NCI-H82 treated with DMSO at 0.1 percent for 48 hours (cell line): ENCODE measurements around the gene KLHL21.
"Not testable (repeated sequence)": the region's sequence is repeated elsewhere in the genome, so short reads cannot be mapped to it uniquely, and the experiment has no call there.

Experiments
- DNase-seq: peaks from one replicate; lab custom pipeline; 2025; ENCODE audit not compliant: unreplicated experiment; lab: John Stamatoyannopoulos, UW

KLHL21 gene

GRCh38 chr1:6600410-6601048 lies 2.1 kb downstream of the KLHL21 start:
- DNase-seq = no peak

DNA sequence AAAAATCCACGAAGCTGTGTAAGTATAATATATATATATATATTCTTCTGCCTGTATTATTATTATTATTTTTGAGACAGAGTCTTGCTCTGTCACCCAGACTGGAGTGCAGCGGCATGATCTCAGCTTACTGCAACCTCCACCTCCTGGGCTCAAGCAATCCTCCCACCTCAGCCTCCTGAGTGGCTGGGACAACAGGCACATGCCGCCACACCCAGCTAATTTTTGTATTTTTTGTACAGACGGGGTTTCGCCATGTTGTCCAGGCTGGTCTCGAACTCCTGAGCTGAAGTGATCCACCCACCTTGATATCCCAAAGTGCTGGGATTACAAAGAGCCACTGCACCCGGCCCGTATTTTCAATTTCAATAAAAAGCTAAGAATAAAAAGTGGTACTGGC lies 2.7 kb downstream of the KLHL21 start:
- not testable (repeated sequence) for DNase-seq

DNA sequence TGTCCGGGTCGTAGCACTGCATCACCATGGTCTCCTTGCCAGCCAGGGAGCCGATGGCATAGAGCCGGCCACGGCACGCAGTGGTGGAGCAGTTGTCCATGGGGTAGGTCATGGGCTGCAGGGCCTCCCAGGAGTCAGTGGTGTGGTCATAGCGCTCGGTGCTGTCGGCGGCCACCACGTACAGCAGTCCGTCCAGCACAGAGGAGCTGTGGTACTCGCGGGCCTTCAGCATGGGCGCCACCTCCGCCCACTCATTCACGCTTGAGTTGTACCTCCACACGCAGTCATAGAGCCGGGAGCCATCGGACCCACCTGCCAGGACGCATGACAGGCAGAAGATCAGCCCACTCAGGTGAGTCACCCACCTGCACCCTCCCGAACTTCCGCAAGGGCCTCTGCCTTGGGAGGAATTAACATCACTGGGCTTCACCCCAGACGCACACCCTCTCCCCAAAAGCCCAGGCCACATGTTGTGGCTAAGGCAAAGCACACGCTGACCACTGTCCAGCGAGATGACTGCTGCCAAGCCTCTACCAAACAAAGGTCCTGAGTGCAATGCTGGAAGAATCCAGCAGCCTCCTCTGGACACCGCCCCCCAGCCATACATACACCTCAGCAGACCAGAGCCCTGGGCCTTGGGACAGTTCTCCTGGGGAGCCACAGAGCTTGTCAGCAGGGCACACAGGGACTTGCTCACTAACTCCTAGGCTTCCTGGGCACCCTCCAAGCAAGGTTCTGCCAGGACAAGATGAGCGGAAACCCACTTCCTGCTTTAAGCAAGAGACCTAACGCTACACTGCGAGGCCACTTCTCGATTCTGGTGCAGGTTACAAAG lies 3.3 kb downstream of the KLHL21 start:
- DNase-seq = no peak

DNA sequence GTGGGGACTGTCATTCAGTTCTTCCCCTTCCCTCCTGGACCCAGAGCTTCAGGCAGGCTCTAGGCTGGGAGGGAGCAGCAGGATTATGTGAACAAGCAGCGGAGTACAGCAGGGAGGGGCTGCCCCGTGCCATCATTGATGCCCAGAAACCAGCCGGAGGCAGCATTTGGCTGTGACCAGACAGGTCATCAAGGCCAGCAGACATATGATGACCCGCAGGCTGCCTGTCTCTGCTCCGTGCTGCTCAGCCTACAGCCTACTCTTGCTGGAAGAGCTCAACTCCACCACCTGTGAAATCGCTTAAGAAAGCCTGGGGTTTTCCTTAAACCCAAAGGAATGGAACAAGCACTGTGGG lies 4.9 kb downstream of the KLHL21 start:
- DNase-seq = no peak

DNA sequence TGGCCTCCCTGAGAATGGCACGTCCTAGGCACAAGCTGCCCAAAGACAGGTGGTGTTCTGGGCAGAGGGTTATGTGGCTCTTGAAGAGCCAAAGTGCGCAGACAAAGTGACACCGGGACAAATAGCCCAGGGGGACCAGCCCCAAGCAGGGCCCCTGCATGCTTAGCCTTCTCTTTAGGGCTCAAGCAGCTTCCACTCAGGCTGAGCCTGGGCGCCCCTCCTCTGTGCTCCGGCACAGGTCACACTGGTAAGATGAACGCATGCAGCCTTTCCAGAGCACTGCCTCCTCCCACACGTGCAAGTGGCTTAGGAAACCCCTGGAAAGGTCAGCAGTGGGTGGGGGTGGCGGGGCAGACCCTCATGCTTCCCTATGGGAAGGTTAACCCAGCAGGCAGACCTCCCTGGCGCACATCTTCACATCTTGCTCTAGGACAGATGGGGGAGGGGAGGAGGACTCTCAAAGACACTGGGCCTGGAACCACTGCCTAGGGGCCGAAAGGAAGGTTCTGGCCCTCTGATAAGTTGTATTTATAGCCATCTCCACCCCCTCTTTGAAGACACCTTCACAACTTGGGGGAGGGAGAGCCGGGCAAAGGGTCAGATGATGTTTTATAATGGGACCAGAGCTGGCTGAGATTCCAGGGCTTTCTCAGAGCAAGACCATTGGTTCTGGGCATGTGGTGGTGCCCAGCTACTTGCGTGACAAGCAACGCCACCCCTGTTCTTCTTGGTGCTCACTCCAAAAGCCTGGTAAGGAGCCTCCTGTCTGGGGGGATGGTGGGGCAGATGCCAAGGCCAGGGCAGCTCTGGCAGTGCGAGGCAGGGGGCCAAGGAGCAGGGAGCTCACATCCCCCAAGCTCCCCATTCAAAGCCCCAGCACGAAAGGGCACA lies 5.5 kb downstream of the KLHL21 start:
- no peak for DNase-seq

- DNase-seq = no peak
Measured at GRCh38 chr1:6596351-6596750, 6.3 kb downstream of the KLHL21 start.

DNA sequence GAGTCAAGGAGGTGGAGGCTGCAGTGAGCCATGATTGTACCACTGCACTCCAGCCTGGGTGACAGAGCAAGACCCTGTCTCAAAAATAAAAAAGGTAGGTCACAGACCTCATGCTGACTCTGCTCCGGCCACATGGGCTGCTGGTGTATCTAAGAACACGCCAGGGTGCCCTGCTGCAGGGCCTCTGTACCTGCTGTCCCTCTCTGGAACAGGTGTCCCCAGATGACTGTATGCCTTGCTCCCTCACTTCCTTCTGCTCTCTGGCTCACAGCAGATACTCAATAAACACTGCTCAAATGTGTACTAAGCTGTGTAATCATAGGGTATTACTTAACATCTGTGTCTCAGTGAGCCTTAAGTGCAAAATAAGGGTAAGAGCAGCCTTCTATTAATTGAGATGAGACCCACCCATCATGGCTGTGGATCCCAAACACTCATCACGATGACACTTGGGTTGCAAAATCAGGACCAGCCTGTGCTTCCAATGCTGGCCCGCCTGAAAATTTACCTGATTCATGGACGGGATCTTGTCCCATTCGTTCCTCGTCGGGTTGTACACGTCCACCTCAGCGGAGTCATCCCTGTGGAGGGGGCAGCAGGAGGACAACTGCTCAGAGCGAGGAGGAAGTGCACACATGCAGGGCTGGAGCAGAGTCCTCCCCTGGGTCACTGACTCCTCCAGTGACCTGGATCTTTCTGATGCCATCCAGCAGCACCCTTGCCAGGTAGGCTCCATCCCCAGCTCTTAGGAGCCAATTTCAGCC lies 7.5 kb downstream of the KLHL21 start:
- DNase-seq = no peak

DNA sequence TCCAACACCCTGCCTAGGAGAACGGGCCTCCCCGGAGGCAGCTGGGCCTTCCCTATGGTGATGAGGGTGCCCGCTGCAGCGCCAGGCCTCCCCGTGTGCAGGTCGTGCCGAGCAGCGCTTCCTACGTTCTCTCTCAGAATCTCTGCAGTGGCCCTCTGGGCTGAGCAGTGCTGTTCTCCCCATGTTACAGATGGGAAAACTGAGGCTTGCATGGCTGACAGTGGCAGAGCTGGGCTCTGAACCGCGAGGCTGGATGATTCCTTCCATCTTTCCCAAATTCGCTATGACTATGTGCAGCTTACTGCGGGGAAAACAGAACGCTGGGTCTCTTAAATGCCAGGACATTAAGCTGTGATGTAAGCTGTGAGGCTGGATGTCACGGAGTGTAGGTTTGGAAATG lies 8.9 kb downstream of the KLHL21 start:
- DNase-seq = no peak

DNA sequence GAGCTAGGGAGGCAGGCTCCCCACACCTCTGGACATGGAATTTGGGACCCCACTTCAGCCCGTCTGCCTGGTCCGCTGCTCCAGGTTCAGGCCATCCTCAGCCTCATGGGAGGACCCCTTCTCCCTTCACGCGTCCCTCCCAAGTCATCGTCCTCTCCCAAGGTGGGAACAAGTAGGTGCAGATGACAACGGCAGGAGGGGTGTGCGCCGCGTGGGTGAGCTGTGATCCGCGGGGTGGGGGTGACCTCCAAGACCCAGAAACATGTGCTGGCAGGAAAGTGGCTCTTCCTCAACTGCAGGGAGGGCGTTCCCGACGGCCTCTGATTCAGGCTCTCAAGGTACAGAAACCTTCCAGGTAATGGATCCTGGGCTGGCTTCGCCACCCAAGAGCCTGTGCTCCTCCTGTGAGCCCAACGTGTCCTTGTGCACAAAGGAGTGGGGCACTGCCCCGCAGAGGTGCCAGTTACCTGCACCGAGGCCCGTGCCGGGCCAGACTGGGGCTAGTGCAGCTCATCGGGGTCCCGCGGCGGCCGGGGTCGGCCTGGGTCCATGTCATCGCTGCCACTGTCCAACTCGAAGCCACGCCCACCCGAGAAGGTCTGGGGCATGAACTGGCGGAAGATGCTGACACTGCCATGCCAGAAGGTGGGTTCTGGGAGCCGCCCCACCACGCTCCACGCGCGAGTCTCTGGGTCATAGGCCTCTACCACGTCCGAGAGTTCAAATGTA lies 9.6 kb downstream of the KLHL21 start:
- DNase-seq = no peak

DNA sequence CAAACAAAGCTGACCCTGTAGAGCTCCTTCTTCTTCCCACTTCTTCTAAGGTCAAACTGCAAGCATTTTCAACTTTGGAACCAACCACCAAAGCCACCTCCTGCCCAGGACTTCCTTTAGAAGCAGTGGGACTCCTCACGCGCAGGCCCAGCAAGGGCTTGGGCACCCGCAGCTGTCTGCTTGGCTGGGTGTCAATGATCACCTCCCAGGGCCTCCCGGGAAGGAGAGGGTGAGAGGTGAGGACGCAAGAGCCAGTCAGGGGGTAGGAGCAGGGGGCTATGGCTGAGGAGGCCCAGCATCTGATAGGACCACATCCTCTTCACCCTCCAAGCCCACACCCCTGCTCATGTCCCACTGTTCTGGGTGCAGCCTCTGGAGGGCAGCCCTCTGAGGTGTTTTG lies 10.2 kb downstream of the KLHL21 start:
- DNase-seq = no peak

DNA sequence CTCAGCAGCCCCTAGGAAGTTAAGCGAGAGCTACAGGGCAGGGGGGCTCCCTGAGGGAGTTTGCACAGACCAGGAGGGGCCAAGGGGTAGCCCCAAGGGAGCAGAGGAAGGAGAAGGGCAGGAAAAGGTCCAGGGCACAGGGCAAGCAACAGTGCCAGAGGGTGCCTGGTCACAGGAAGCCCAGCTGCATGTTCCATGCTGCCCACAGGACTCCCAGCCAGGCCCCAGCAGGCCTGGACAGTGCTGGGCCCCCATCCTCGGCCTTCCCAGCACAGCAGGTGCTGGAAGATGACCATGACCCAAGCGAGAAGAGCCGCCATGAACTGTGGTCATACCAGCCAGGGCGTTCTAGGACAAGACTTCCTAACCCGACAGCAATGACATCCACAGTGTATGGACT lies 11.0 kb downstream of the KLHL21 start:
- no peak for DNase-seq

DNA sequence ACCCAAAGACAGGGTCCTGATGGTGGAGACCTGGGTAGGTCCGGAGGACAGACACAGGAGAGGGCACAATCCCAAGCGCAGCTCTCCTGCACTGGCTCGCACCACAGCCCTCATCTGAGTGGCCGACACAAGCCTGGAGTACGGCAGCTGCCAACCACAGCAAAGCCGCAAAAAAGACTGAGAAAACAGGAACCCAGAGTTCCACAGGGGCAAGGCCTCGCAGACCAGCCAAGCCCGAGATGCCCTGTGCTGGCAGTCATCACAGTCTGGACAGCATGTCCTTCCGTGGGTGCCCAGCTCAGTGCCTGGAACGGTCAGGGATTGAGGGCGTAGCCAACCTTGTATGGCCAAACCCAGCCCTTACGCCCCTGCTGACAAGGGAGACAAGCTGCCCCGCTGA lies 11.4 kb downstream of the KLHL21 start:
- DNase-seq = no peak

DNA sequence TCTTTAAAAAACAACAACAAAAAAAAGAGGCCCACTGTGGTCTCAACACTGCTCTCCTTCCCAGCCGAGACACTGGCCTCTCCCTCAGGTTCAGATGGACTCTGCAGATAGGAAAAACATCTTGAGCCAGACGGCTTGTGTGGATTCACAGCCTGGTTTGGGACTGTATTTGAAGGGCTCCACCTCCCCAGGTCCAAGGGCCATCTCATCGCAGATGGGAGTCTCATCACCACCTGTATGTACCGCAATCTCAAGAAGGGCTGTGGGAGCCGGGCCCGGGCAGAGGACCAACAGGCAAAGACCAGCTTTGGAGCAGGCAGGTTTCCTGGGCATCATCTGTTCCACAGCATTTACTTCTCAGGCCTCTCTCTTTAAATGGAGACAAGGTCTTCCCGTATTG lies 12.6 kb downstream of the KLHL21 start:
- no peak for DNase-seq

DNA sequence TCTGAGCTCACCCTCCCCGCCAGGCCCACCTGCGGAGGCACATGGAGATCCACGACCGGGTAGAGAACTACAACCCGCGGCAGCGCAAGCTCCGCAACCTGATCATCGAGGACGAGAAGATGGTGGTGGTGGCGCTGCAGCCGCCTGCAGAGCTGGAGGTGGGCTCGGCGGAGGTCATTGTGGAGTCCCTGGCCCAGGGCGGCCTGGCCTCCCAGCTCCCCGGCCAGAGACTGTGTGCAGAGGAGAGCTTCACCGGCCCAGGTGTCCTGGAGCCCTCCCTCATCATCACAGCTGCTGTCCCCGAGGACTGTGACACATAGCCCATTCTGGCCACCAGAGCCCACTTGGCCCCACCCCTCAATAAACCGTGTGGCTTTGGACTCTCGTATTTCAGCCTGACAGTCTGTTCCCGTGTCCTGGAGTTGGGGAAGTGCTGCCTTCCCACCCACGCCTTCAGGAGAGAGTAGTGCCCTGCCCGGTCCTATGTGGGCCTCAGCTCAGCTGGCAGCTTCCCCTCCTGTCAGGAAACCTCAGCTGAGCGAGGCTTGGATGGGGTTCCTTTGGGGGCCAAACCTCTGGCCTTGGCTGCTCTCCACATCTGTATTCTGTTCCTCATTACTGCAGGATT lies 13.7 kb downstream of the KLHL21 start:
- no peak for DNase-seq

DNA sequence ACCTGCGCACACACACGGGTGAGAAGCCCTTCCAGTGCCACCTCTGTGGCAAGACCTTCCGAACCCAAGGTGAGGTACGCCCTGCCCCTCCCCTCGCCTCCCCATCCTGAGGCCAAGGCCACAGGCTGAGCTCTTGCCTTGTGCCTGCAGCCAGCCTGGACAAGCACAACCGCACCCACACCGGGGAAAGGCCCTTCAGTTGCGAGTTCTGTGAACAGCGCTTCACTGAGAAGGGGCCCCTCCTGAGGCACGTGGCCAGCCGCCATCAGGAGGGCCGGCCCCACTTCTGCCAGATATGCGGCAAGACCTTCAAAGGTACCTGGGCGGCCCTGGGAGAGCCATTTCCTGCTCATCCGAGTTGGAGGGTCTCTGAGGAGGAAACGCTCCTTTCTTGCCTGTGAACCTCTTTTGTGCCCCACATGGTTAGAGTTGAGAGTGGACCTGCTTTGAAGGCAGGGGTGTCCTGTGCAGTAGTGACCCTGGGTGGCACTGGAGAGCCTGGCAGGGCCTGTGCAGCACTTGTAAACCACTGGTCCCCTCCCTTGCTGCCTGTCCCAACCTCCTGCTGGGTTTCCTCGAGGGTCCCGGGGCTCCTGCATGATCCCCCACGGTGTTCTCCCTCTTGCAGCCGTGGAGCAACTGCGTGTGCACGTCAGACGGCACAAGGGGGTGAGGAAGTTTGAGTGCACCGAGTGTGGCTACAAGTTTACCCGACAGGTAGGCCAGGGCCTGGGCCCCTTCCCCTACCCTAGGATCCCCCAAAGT lies 14.4 kb downstream of the KLHL21 start:
- DNase-seq = no peak

DNA sequence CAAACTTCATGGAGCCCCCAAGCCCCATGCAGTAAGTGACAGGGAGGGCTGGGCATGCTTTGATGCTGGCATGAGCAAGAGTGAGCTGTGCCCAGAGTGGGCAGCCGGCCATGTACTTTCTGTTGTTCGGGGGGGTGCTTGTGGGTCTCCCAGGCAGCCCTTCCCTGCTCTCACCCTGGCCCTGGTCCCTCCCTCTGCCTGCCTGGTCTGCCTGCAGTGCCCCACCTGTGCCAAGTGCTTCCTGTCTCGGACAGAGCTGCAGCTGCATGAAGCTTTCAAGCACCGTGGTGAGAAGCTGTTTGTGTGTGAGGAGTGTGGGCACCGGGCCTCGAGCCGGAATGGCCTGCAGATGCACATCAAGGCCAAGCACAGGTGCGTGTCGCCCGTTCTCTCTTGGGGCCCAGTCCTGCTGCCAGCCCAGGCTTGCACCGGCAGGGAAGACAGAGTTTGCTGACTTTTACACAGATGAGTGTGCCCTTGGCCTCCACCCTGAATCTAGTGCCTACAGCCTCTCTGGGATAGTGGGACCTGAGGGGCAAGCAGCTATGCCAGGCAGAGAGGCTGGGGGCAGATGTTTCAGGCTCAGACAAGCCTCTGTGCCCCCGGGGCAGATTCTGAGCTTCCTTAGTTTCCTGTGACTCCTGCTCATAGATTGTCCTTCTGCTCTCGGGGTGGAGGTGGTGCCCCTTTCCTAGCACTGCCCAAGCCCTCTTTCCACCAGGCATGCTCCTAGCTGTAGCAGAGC lies 15.2 kb downstream of the KLHL21 start:
- DNase-seq = no peak

DNA sequence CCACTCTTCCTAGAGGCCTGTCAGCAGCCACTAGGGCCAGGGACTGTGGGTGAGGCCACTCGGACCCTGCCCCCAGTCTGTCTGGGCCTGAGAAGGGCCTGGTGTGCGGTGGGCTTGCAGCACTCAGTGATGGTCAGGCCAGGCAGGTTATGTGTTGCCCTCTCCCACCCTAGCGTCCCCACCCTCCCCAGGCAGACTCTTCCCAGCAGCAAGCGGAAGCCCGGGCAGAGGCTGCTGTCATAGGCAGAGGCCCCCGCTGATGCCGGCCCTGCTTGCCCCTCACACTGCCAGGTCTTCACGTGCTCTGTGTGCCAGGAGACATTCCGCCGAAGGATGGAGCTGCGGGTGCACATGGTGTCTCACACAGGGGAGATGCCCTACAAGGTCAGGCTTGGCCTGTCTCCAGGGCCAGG lies 16.3 kb downstream of the KLHL21 start:
- DNase-seq = no peak

GRCh38 chr1:6585841-6586240 lies 16.8 kb downstream of the KLHL21 start:
- DNase-seq = no peak
